Kidney (tissue), 14 donors: ENCODE measurements around the gene TBCD. TPM values are rescaled to one million over a fixed set of nuclear protein-coding genes. Genes with fewer than 3 reads are reported as not detected.

ENCODE experiments used
- DNase-seq, 5 donors: peaks; one replicate each; pipeline ENCODE4 v3.0.0-alpha.2; 2013 to 2020
- FAIRE-seq: peaks from 2 replicates; lab custom pipeline; 2012; peaks lifted over from hg19 to GRCh38; lab: Jason Lieb, UNC
- H3K27ac ChIP-seq, 2 donors: one replicate each; pipeline ENCODE4 v1.7.0; 2013; ENCODE audit warnings: low read depth in 2 of 2, low read length in 2 of 2, inconsistent platforms in 1 of 2
- H3K27me3 ChIP-seq: one replicate; pipeline ENCODE4 v1.7.1; 2013; ENCODE audit warnings: low read length, inconsistent platforms; ENCODE audit not compliant: control insufficient read depth, insufficient read depth
- H3K36me3 ChIP-seq, 3 donors: one replicate each; pipeline versions ENCODE4 v1.7.0 to v1.7.1; 2013; ENCODE audit warnings: low read length in 3 of 3, control low read depth in 1 of 3, inconsistent platforms in 1 of 3; ENCODE audit not compliant: insufficient read depth in 3 of 3, control insufficient read depth in 2 of 3
- H3K4me1 ChIP-seq, 3 donors: one replicate each; pipeline versions ENCODE4 v1.7.0 to v1.7.1; 2013; ENCODE audit warnings: low read length in 3 of 3, inconsistent platforms in 1 of 3, low read depth in 1 of 3; ENCODE audit not compliant: control insufficient read depth in 2 of 3, insufficient read depth in 2 of 3
- H3K4me3 ChIP-seq, 3 donors: one replicate each; pipeline versions ENCODE4 v1.7.0 to v1.8.1; 2013; ENCODE audit warnings: low read length in 3 of 3, control low read depth in 1 of 3, inconsistent platforms in 1 of 3
- H3K9ac ChIP-seq, 3 donors: one replicate each; pipeline versions ENCODE4 v1.7.0 to v1.7.1; 2013; ENCODE audit warnings: low read length in 3 of 3, control low read depth in 1 of 3, inconsistent platforms in 1 of 3
- H3K9me3 ChIP-seq, 3 donors: one replicate each; pipeline versions ENCODE4 v1.7.0 to v1.7.1; 2013; ENCODE audit warnings: low read length in 3 of 3, control low read depth in 1 of 3, inconsistent platforms in 1 of 3; ENCODE audit not compliant: control insufficient read depth in 2 of 3, insufficient read depth in 1 of 3
- CTCF ChIP-seq: IDR thresholded peaks from 3 replicates; pipeline ENCODE4 v1.5.1; 2012; ENCODE audit warnings: mild to moderate bottlenecking, moderate library complexity, borderline replicate concordance; ENCODE audit not compliant: insufficient read depth; ENCODE audit errors: extremely low read depth
- intact Hi-C: fragments of 100-400 bp; cut with DNase I; formaldehyde crosslinking; loops from one replicate; pipeline ENCODE4 v1.11.1; 2022
- polyA plus RNA-seq: library from polyadenylated mRNA; stranded (reverse); fragments of 350-450 nt; fragmentation: Illumina TruSeq; extraction: RNeasy Lipid Tissue Mini Kit (QIAGEN cat#74804); gene quantifications from one replicate; pipeline ENCODE4 v1.2.3, GENCODE V29; 2014; ENCODE audit warnings: low read depth, low replicate concordance; ENCODE audit not compliant: insufficient read depth
- total RNA-seq: library from RNA; stranded (reverse); fragmentation: NEBNext Ultra II Directional; extraction: Animal tissue kit (Norgen Biotek cat#: 25700); gene quantifications from one replicate; pipeline ENCODE4 v1.2.1, GENCODE V29; 2021
- donor health status: control.
- donor health status: control.
- donor health status: control.
- donor health status: control.
- donor health status: control.
- donor health status: DM: yes; HTN: yes; CAD: no.
- donor health status: Normal renal cell carcinoma (clear cell type).

The TBCD gene
- total and polyA plus RNA-seq, 2 donors from 2014 or later, result 72.8 to 78.7 TPM

- Histone ChIP-seq H3K4me3 (no peak overlapping the region), H3K36me3 (no peaks in the 10 kb centered on the region), H3K4me1 (peaks cover 0 to 11% (median 7%) of the 10 kb centered on the region in 3 donors), H3K27ac (no peak overlapping the region), H3K9ac (no peak overlapping the region), H3K9me3 (no peaks in the 10 kb centered on the region), H3K27me3 (no peaks in the 10 kb centered on the region)
- DNase-seq (peak in 1 of 5 donors; percentile 56), FAIRE-seq (no peak)
- no peak for TF ChIP-seq CTCF
- intact Hi-C loops, result no loop called here
Measured at GRCh38 chr17:82879241-82879640, 127.4 kb downstream of the TBCD start.

GRCh38 chr17:82880620-82881323, 128.9 kb downstream of the TBCD start:
- intact Hi-C loops, result no loop called here

GRCh38 chr17:82881324-82881823, 129.5 kb downstream of the TBCD start:
- intact Hi-C loops, result no loop called here
- Histone ChIP-seq H3K36me3 (no peaks in the 10 kb centered on the region), H3K27me3 (no peaks in the 10 kb centered on the region), H3K4me1 (peaks cover 5 to 20% (median 12%) of the 10 kb centered on the region in 3 donors), H3K9me3 (no peaks in the 10 kb centered on the region), H3K9ac (no peak overlapping the region), H3K27ac (no peak overlapping the region), H3K4me3 (no peak overlapping the region)
- FAIRE-seq (no peak), DNase-seq (peak in 1 of 5 donors; percentile 67)
- no peak for TF ChIP-seq CTCF

More at GRCh38 chr17:82880620-82881323, 128.9 kb downstream of the TBCD start:
- no peaks in the 10 kb centered on the region for H3K36me3 ChIP-seq
- H3K4me1 ChIP-seq, result peaks cover under 1 to 15% (median 8%) of the 10 kb centered on the region in 3 donors
- no peak overlapping the region for H3K4me3 ChIP-seq
- DNase-seq, result peak in 1 of 5 donors; percentile 71
- H3K9ac ChIP-seq, result no peak overlapping the region
- H3K9me3 ChIP-seq, result no peaks in the 10 kb centered on the region
- H3K27ac ChIP-seq, result no peak overlapping the region
- FAIRE-seq, result no peak
- no peak for TF ChIP-seq CTCF
- no peaks in the 10 kb centered on the region for H3K27me3 ChIP-seq
